GM19351 (cell line): ENCODE results near the gene GABRB3.

Experiments
- ATAC-seq: cut with Tn5 transposase; IDR thresholded peaks from one replicate; pipeline ENCODE4 v1.9.1; 2021; ENCODE audit warnings: mild to moderate bottlenecking, moderate library complexity; ENCODE audit not compliant: unreplicated experiment

GABRB3 gene

DNA sequence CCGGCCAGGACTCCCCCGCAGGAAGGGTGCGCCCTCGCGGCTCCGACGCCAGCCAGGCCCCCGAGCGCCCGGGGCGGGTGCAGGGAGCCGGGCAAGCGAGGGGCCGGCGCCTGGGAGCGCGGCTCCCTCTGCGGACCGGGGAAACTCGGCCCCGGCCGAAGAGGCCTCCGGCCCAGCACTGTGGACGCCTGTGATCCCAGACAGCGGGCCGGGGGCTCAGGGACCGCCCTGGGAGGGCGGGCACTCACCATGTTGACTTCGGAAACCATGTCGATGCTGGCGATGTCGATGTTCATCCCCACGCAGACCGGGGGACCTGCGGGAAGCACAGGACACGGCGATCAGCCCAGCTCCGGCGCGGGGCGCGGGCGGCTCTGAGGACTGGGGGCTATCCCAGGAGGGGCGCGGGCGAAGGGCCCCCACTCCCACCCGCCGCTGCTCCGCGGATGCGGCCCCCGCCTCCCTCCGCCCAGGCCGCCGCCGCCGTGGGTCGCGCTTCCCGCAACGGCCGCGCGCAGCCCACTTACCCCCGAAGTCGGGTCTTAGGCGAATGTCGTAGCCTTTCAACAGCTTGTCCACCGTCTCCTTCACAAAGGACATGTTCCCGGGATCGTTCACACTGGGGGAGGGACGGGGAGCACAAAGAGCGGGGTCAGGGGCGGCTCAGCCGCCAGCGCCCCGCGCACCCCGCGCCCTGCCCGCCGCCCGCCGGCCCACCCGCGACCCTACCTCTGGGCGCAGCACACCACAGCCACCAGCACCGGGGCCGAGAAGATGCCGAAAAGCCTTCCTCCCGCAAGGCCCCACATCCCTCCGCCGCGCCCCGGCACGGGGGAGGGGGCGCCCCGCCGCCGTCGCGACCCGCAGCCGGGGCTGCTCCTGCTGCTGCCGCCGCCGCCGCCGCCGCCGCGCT is at the start of gene GABRB3:
Gene GABRB3 (minus strand): TSS at position 913 of the 913 bp plus-strand sequence.
- ATAC-seq = no peak

DNA sequence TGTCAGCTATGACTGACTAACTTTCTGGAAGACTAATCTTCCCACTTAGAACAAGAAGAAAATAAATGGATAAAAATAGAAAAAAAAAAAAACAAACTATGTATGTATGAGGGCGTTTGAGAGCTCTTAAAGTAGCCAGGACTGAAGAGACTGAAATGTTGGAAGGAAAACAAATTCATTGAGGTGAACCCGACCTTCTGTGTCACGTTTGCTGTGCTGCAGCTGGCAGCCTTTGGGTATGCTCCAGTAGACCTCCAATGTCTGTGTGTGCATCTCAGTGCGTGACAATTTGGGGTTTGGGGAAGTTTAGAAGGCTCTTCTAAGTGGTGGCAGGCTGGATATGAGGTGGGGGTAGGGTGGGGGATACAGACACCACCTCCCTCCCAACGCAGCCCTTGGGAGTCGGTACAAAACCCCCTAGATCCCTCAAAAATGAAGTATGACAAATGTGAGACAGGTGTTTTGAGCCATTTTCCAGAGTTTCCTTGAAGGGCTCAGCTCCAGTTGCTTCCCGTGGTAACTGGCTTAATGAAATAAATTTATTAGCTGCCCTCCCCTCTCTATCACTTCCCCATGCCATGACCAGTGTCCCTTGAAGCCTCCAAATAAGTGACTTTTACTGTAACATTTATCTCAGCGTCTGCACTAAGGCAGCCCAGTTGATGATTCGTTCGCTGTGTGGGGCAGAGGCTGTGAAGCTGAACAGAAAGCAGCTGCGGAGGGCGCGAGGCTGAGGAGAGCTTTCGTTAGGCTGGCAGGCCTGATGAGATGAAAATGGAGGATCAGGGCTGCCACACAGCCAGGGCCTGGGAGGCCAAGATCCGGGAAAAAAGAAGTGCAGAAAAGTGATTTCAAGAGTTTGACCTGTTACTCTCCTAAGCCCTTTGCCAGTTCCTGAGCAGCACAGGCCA is 34.9 kb upstream of the GABRB3 start:
- no peak for ATAC-seq

DNA sequence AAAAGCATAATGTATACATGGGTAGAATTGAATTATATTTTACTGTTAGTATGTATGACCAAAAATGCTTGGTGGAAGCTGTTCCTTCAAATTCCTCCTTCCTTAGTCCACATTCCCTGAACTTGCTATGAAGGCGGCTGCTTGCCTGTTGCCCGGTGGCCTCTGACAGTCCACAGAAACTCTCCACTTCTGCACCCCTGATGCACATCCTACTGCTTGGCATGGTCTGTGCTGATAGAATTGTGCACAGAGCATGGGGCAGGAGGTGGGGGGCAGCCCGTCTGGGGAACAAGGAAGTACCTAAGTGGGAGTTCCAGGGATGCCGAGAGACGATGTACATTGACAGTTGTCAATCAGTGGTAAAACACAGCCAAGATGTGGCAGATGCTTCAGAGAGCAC is 33.7 kb upstream of the GABRB3 start:
- ATAC-seq = no peak

DNA sequence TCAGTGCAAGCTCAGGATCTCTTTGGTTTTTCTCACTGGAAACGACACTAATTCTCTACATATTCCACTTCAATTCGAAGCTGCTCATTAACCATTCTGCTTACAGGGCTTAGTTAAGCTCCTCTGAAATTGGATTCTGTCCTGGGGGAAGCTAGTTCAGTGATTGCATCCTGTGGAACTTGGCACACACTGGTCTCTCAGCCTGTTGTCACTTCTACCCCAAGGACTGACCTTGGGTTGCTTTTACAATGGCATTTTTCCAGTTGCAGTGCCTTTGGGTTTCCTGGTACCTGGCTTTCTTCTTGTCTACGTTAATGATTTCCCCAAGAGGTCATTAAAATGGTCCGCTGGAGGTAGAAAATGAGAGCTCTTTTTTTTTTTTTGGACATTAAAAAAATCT is 33.3 kb upstream of the GABRB3 start:
- ATAC-seq = no peak

DNA sequence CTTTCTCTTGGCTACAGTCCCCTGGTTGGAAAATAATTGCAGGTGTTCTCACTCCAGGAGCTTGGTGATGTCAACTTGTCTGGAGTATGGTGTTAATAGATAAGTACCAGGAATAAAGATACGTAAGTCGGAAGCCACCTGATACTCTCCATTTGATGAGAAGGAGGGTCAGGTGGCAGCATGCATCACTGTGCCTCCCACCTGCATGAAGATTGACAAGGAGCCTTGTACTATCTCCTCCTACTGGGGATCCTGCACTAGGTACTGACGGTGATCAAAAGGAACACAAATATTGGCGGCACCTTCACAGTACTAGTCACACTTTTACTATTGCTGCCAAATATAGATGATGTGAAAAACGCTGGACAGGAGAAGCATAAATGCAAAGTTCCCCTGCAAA is 32.6 kb upstream of the GABRB3 start:
- ATAC-seq = no peak

DNA sequence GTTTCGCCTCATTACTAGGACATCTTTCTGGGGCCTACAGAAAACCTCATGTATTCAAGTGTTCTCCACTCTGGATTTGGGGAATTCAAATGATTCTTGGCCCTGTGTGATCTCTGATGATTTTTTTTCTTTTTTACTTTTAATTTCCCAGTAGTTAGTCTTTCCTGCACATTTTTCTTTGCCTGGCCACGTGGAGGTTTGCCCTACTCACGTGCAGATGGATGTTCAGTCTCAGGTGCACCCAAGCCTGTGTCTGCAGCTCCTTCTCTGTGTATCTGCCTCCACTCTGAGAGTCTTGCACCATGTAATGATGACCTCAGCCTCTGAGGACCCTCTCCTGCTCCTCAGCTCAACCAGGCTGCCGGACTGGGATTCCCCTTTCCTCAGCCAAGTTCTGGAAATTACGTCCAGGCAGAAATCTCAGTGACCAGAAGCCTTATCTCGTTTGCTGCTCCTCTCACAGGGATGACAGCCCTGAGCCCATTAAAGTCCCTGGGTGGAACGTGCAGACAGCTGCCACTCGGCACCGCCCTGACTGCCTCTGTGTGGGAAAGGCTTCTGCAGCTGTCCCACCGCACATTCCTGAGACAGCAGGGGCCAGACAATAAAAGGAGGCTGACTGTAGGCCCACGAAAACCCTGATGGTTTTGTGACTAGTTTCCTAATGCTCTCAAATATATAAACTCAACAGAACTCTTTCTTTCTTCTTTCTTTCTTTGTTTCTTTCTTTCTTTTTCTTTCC is 31.4 kb upstream of the GABRB3 start:
- ATAC-seq = no peak

DNA sequence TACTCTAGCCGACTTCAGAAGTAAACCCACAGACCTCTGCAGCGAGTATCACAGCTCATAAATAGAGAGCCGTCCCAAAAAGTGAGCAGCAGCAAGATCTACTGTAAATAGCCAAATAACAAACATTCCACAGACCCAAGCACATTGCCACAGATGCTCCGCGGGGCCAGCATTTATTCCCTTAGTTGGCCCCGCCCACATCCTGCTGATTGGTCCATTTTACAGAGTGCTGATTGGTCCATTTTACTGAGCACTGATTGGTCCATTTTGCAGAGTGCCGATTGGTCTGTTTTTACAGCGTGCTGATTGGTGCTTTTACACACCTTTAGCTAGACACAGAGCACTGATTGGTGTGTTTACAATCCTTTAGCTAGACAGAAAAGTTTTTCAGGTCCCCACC is 17.3 kb upstream of the GABRB3 start:
- ATAC-seq = no peak

DNA sequence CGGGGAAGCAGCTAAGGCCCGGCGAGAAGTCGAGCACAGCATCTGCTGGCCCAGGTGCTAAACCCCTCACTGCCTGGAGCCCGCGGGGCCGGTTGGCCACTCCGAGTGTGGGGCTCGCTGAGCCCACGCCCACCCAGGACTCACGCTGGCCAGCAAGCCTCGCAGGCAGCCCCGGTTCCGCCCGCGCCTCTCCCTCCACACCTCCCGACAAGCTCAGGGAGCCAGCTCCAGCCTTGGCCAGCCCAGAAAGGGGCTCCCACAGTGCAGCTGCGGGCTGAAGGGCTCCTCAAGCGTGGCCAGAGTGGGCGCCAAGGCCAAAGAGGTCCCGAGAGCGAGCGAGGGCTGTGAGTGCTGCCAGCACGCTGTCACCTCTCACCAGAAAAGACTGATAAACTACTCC is 8.9 kb upstream of the GABRB3 start:
- no peak for ATAC-seq

DNA sequence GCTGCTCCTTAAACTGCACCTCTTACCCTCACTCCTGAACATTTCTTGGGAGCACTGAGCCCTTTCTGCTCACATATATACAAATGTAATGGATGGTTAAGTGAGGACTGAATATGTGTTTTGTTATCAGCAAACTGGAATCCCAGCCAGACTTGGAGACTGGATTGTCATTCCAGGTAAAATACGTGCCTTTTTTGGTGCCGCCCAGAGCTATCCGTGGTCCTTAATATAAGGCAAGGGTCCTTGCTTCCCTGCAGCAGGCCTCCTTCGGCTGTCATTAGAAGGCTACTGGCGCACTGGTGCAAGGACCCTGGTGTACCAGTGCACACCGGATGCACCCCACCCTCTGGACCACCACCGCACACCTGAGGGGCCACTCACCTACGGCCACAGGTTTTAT is 1.1 kb upstream of the GABRB3 start:
- no peak for ATAC-seq

DNA sequence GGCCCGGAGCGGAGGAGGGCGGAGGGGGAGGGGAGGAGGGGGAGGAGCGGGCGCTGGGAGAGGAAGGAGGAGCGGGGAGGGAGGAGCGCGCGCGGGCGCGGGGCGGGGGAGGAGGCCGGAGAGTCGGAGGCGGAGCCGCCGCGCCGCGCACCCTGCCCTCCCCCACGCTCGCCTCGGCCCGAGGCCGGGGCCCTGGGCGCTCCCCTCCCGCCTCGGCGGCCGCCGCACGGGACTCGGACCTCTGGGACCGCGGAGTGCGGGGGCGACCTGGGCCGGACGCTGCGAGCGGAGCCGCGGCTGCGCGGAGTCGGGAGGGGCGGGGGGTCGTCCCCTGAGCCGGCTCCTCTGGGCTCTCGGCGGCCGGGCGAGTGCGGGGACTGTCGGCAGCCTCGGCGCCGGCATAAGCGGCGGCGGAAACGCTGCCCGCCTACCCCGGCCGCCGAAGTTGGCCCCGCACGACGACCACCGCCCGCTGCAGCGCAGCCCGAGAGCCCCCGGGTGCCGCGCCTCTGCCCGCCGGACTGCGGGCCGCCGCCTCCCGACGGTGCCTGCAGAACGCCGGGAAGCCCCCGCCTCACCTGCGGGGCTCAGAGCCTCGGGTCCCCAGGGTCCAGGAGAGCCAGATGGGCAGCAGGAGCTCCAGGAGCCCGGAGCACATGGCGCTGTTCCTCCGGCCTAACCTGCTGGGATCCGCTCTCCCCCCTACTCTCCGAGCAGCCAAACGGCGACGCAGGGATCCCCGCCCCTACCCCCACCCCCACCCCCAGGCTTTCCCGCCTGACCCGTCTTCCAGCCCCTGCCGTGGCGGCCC is 406 bp upstream of the GABRB3 start:
- ATAC-seq = no peak

DNA sequence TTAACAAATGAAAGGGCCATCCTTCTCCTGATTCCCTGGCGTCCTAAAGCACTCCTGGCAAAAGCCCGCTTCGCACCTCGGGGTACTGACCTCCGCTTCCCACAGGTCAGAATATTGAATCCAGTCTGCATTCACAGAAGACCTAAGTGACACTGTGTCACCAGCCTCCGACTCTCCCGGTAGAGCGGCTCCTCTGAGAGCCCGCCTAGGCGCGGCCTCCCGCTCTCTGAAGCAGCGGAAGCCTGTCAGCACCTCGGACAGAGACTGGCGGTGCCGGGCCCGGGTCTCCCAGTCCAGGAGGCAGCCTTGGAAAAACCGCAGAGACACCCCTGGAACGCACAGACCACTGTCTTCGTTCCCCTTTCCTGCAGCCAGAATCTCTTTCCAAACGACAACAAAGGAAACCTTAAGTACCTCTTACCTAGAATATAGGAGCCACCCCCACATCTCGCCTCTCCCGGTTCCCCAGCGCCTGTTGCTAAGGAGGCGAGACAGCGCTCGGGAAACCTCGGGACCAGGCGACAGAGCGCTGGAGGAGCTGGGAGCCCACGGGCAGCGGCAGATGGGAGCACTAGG is 1.2 kb downstream of the GABRB3 start:
- ATAC-seq = no peak

DNA sequence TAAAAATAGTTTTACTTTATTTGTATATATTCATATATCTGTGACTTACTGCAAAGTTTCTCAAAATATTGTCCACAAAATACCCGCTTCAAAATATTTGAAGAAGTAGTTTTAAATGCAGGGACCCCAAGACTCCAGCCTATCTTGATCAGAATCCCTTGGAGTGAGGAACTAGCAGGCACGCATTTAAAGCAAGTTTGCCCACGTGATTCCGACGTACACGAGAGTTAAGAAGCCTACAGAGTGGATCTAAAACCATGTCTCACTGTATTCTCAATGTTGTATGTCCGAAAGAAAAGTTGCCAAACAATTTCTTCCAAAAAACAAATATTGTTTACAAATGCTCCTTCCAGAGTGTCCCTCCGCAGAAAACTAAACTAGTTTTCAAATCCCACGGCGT is 1.7 kb downstream of the GABRB3 start:
- ATAC-seq = no peak

DNA sequence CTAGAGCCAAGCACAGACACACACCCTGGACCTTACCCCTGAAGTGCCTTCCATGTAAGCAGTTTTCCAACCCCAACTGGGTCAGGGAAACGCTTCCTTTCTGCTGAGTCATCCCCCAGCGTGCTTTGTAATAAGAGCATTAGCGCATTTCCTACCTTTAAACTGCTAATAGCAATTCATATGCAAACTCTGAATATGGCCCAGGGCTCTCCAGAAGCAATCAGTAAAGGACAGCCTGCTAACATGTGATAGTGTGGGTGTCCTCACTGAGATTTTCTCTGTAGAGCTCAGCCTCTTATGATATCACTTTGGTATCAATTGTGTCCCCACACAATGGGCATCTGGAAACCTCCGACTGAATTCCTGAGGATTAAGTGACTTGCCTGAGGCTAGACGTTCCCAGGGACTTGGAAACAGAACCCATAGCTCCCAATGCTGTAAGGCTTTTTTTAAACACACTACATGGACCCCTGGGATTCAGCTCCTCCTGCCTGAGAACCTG is 5.6 kb downstream of the GABRB3 start:
- ATAC-seq = no peak

DNA sequence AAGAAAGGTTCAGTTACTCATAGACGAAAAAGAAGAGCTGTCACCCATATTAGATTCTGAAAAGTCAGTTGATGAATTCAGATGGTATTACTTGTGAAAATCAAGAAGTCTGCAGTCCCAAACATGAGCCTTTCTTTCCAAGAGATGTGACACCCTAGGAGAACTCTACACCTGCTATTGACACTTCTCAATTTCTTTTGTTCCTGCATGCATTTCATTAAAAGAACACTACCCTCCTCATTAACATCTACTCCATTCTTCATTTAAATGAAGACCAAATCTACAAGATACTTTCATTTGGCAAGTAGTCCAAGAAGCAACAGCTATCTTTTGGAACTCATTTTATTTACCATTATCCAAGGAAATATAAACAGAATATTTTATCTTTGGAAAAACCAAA is 6.6 kb downstream of the GABRB3 start:
- no peak for ATAC-seq

DNA sequence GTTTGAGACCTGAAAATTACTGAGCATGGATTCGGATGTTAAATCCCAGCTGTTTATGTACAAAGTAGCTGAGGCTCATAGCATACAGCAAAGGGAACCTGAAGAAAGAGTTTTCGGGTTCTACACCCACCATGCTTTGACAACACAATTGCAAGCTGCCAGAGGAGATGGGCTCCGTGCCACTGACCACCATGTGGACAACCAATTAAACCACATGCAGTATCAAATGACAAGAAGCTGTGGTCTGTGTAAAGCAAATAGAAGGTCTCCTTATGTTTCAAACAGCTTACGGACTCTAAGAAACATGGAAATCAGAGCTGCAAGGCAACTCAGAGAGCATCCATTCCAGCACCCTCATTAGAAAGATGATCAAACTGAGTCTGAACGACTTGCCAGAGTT is 12.9 kb downstream of the GABRB3 start:
- no peak for ATAC-seq

DNA sequence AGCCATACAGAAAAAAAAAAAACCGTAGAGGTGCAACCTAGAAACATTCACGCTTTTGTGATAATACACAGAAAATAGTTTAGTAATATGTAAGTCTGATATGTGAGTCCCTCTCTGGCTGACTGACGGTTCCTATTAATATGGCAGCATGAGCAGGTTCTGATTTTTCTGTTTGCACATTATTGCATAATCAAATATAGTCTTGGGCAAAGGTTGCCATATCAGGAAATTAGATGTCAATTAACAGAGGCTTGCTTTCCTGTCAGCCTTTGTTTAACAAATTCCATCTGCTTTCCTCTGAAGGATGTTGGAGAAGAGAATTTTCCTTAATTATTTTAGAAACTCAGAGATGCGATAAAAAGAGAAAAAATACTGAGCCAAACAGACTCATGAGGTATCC is 14.8 kb downstream of the GABRB3 start:
- no peak for ATAC-seq

DNA sequence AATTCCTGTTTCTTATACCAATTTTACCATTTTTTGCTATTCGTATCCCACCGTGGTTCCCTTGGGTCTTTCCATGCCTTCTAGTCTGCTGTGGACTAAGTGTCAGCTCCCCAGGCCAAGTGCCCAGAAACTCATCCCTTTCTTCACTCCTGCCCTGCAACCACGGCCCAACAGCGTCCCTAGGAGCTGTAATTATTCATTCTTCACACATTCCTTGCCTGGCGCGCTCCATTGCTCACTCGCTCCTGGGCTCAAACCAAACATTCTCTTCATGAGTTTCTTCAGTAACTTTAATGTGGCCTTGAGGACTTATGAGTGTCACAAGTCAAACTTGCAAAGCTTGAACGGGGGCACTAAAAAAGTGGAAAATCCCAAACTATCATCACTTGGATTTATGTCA is 15.7 kb downstream of the GABRB3 start:
- ATAC-seq = no peak

DNA sequence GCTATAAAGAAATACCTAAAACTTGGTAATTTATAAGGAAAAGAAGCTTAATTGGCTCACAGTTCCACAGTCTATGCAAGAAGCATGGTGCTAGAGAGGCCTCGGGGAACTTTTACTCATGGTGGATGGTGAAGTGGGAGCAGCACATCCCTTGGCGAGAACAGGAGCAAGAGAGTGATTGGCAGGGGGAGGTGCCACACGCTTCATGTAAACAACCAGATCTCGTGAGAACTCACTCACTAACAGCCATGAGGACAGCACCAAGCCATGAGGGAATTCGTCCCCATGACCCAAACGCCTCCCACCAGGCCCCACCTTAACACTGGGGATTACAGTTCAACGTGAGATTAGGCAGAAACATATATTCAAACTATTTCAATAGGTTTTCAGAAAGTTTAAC is 28.0 kb downstream of the GABRB3 start:
- no peak for ATAC-seq

DNA sequence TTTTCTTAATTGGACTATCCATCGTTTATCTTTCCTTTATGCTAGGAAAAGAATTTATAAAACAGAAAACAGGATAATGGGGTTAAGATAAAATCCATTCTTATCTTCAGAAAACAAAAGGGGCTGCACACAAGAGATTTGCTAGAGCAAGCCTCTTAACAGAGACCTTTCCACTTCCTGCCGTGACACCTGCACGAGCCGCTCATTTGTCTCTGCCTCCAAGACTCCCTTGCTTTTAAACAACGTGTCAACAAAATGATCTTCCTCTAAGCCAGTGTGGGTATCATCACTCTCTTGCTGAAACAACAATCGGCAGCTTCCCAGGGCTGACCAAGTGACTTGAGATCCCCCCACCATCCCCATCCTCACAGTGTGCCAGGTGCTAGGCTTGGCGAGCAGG is 33.1 kb downstream of the GABRB3 start:
- no peak for ATAC-seq

DNA sequence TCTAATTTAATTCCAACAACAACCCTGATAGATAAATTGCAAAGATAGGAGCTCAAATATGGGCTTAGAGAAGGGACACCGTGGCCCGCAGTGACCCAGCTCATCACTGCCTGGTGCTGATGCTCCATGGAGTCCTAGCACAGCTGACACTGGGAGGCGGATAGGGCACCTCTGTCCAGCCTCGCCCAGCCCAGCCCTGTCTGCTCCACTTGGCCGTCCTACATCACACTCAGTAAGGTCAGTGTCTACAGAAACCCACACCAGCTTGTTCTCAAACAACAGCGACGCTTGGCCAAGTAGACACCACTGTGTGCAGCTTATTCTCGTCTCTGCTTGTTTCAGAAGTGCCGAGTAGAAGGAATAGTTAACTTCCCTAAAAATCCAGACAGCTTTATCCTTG is 33.9 kb downstream of the GABRB3 start:
- ATAC-seq = no peak
